Heart left ventricle (tissue), 13 donors: ENCODE results near the gene NMB.

Experiments
- CTCF ChIP-seq, 12 donors: fragments of 200-600 bp; sonication (generic) in 4 of 12; IDR thresholded peaks; one replicate each; pipeline versions ENCODE4 v1.5.0 to v1.8.0; 2018 to 2022; ENCODE audit warnings: antibody characterized with exemption in 12 of 12, mild to moderate bottlenecking in 5 of 12
- POLR2A ChIP-seq, 2 donors: fragments of 450-650 bp; IDR thresholded peaks; one replicate each; pipeline ENCODE4 v1.6.1; 2017; ENCODE audit warnings: antibody characterized with exemption in 2 of 2, mild to moderate bottlenecking in 2 of 2, moderate library complexity in 2 of 2
- donor health status: ischemic (EF 13 %, LVEDD 7.1; RV severe dilation, severe dysfunction).
- donor health status: DM: no; HTN: yes; CAD: no.
- donor health status: DM: no; HTN: no; CAD: no.
- donor health status: ischemic (EF 25% LVEDD 6.9; RV normal size, moderate dysfunction).
- donor health status: ischemic (EF 25% LVEDD 5.7; RV mildly dilated, moderate dysfunction).
- donor health status: ischemic (EF 35%, LVEDD 5.7; RV mildly dilated, moderate dysfunction).
- donor health status: nonischemic (EF 11% LVEDD 7.7; RV severe dilation, severe dysfunction).
- donor health status: DM: yes; HTN: yes; CAD: no.
- donor health status: PGD.
- donor health status: ischemic (EF 29% LVEDD 5.4; RV normal size, mild dysfunction).
- donor health status: nonischemic (EF 23%, LVEDD 6.1; RV moderate dilation, normal function).

DNA sequence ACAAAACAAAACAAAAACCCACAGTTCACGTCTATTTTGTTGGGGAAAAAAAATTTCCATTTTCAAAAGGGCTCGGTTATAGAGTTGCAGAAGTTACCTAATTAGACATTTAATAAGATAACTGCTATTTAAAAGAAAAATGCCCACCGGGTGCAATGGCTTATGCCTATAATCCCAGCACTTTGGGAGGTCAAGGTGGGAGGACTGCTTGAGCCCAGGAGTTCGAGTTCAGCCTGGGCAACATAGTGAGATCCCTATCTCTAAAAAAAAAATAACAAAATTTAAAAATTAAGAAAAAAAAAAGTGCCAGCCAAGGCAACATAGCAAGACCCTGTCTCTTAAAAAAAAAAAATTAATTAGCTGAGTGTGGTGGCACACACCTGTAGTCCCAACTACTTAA lies 38.8 kb upstream of the NMB start:
- no peak for TF ChIP-seq CTCF (IDR thresholded peaks at IDR 0.05)
- TF ChIP-seq POLR2A (IDR thresholded peaks at IDR 0.05) = no peak
